Stimulated activated CD8-positive, alpha-beta memory T cell treated with anti-CD3 and anti-CD28 coated beads, Interleukin-12 subunit alpha, Interleukin-12 subunit beta, amount 100 ng/mL, for 4 hours (primary cell): ENCODE results near the gene PCSK1.
"Not testable (repeated sequence)": the region's sequence is repeated elsewhere in the genome, so short reads cannot be mapped to it uniquely, and the experiment has no call there.

ENCODE experiments used
- DNase-seq: peaks from one replicate; pipeline ENCODE4 v3.0.0-alpha.2; 2020; ENCODE audit warnings: low read depth

Gene PCSK1

DNA sequence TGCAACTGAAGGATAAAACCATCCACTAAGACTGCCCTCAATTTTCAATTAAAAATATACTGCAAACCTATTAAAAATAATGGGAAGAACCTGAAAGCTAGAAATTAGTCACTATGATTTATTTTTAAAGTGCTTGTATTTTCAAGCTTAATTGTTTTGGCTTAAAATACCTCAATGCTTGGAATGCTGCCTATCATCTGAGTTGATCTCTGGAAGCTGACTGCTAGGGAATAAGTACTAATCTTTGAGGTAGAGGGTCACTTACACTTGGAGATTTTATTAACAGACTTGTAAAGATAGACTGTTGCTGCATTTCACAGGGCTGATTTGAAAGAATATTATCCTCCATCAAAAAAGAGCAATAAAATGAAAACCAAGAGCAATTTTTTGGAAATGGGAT, 6.2 kb downstream of the PCSK1 start:
- no peak for DNase-seq

DNA sequence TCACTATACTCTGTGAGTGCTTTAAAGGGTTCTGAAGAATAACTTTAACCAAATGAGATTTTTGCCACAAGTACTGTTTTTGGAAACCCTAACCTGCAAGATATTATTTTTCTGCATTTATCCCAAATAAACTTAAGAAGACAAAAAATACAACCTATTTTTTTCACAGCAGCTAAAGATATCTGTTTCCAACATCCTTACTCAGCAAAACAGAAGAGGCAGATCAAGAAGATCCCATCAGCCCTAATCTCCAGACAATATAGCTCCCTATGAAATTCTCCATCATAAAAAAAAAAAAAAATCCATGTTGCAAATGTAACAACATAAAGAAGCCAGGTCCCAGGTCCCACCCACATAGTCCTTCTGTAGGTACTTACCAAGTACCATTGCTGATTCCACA, 7.6 kb downstream of the PCSK1 start:
- no peak for DNase-seq

DNA sequence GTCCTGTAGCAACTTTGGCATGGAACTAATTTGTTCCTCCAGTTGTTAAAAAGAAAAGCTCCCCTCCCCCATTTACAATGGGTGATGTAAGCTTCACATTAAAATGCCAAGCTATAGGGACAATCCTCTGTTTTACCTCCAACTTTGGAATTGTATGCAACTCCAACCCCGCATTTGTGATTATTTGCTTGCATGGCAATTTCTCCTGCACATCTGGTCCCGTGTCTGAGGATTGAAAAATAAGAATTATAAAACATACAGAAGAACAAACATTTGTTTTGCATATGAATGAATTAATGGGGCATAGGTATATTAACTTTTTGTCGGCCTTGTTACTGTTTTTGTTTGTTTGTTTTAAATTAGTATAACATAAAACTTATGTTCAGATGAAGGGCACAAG, 17.2 kb downstream of the PCSK1 start:
- no peak for DNase-seq

DNA sequence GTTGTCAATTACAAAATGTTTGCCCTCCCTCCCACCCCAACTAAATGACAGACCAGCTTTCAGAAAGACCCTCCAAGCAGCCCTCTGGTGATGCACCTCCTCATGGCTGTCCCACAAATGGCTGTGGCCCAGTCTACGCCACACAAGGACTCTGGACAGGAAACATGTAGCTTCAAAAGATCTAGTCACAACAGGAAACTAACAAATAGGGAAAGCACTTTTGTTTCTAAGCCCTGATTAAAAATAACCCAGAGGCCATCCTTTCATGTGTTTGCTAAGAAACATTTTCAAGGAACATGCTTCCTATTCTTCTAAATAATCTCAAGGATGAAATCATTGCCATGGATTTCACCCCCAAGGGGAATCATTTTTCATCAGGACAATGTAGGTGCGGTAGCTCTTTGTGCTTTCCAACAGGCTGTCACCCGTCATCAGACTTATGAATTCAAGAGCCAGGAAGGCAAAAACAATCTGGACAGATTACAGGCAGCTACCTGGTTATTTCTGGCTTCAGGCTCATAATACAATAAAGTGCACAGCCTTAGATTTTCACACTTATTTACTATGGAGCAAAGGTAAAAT, 20.1 kb downstream of the PCSK1 start:
- no peak for DNase-seq

DNA sequence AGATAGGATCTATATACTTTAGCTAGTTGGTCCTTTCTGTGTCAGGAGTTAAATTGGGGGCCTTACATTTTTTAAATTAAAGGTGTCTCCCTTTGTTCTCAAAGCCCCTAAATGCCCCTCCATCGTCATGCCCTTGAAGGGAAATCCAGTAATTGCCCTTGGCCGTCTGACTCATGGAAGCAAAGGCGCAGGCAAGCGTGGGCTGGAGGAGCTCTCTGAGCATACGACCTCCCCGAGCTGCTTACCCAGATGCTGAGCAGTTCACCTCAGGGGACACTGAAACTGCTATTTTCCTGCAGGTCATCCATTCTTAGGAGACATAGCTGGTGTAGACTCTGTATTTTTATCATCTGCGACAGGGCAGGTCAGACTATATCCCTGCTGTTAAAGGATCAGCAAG, 23.0 kb downstream of the PCSK1 start:
- DNase-seq: no peak

DNA sequence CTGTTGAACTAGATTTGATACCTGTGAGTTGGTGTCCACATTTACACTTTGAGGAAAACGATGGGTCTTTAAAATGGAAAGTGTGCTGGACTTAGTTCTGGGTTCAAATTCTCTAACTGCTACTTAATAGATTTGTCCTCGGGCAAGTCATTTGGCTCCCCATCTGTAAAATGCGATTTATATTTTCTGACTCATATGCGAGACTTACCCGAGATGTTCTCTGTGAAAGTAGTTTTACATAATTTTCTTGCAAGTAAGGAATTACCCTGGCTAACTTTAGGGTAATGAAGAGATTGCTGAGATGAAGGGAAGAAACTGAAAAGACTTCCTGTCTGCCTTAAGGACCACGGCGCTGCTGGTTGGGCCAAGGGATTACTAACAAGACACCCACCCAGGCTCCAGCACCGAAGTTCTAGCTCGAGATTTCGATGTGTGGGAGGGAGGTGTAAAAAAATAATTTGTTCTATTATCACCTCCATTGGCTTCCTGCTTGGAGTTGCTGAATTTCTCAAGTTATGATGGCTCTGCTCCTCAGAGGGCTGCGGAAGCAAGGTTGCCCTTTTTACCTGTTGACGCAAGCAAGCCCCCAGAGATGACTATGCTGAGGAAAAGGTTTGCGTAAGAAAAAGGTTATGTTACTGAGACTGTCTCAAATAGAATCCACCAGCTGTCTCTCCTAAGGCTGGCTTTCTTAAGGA, 24.1 kb downstream of the PCSK1 start:
- DNase-seq: no peak

DNA sequence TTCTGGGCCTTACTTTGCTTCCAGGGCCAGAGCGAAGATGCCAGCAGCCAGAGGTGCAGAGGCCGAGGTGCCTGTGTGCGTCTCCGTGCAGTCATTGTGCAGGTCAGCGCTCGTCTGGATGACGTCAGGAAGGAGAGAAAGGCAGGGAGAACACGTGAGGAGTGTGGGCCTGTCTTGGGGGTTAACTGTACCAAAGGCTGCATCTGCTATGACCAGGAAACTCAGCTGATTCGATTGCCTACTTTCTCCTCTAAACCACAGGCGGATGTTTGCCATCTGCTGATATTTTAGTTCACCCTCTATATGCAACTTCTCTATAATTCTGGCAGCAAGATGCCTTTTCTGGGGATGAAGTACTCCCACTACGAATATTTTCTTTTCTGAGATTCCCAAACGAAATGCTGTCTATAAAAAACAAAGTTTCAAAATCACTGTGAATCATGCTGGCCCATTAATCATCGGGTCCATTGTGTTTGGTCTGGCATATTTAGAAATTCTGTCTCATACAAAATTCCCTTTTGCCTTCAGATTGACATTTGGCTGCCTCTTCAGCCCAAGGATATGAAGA, 24.8 kb downstream of the PCSK1 start:
- no peak for DNase-seq

DNA sequence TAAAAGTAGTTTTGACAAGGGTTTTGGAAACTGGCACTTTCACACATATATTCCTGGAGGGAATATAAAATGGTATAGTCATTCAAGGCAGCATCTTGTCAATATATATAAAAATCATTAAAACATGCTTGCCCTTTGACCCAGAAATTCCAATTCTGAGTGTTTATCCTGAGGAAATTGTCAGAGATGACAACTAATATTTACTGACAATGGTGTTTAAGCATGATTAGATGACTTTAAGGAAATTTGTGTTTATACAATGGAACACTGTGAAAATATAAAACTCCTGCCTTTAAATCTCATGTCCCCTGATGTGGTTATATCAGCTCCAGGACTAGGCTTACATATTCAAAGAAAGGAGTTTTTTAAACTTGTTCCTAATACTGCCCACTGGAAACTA, 25.6 kb downstream of the PCSK1 start:
- DNase-seq: no peak

DNA sequence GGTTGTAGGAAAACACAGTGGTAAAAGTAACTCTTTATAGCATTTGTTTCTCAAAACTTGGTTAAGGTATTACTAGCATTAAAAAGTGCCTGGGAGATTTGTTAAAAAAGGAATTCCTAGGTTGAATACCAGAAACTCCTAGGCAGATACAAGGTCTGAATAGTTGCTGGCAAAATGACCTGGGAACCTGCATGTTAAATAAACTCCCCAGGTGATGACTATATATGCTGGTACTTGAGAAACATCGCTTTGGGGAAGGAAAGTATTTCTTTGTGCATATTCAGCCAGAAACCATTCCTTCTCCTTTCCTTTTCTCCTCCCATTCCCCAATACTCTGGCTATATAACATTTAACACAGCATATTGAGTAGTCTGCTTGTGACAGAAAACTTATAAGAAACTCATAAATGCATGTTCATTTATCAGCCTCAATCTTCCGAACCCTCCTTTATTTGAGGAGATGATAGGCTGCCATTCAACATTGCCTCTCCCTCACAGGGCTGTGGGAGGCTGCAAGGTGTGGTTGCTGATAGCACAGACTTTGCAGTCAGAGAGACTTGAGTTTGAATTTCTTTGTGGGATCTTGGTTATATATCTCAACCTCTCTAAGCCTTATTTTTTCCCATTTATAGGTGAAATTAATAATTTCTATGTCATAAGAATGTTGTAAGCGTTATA, 28.7 kb downstream of the PCSK1 start:
- DNase-seq: no peak

DNA sequence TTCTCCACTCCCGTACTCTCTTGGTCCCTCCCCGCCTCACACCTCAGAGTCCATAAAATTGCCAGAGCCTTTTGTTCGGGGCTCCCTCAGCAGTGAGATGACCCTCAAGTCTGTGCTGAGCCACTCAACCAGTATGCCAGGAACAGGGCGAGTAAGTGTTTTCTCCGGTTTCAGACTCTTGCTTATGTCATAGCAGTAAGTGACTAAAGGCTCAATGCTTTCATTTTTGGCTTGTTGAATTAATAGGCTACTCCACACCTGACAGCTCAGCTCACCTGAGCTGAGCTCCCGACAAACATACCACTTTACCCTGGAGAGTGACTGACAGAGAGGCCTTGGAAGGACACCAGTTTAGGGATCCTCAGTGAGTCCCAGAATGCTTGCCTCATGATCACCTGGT, 30.5 kb downstream of the PCSK1 start:
- DNase-seq: no peak

DNA sequence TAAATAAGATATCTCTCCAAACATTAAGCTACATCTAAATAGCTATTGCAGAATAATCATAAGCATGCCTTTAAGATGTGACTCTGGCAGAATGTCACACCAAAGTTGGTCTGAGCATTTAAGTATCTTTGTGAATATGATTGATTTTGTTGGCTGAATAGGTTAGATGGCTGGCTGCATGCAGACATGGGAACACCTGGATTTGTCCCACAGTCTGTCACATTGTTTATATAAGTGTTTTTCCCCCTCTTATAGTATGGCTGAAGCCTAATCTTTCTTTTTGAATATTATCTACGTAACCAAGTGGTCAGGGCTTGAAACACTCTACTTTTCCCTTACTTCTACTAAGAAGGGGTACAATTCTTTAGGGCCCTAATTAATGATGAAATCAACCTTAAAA, 36.2 kb downstream of the PCSK1 start:
- DNase-seq: no peak

DNA sequence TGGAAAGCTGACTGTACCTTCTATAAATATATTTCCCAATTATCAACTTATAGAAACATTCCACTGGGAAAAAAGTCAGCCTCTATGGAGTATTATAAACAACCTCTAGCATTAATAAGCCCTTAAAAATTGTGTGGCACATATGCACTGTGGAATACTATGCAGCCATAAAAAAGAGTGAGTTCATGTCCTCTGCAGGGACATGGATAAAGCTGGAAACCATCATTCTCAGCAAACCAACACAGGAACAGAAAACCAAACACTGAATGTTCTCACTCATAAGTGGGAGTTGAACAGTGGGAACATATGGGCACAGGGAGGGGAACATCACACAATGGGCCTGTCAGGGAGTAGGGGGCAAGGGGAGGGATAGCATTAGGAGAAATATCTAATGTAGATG, 37.8 kb downstream of the PCSK1 start:
- DNase-seq: not testable (repeated sequence)

DNA sequence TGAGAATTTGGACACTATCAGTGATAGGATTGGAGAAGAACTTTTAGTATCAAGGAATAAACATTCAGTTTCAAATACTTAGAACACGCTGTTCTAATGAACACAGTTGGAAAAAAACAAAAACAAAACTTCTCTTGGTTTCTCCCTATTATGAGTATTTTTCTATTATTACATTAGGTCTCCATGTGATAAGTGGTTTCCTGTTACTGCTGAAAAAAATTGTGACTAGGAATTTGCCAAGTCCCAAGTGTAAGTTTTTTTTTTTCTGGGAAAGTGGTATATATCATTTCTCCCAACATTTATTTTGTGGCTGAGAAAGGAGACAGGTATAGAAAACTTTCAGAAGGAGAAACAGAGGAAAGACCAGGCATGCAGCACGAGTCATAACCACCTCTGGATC, 41.1 kb downstream of the PCSK1 start:
- DNase-seq: no peak

DNA sequence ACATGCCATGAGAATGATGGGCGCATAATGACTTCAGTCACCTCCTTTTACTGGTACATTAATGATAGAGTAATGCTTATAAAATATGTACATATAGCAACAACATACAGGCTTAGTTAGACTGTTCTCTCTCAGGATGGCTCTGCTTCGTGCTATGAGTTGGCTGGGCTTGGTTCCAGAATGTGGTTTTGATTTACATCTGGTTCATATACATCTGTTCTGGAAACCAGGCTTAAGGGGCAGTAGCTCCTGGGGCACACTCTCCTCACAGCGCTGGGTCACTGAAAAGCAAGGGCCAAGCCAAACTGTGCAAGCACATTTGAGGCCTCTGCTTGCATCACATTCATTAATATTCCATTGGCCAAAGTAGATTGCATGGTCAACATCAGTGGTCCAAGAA, 44.9 kb downstream of the PCSK1 start:
- DNase-seq: no peak

DNA sequence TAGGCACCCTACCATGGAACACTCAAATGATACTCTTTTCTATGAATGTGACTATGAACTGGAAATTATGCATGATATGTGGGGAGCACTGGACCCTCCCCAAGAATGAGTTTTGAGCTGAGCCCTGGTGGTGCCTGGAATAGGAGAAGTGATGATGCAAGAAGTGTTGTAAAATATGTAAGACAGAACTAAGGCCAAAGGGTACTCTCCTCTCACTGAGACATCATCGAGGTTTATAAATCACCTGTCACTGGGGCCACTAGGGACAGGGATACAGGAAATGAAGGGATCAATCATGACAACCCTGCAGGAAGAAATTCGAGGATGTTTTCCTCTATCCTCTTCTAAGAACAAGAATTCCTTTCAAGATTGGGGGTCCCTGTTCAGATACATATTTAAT, 45.4 kb downstream of the PCSK1 start:
- DNase-seq: no peak

DNA sequence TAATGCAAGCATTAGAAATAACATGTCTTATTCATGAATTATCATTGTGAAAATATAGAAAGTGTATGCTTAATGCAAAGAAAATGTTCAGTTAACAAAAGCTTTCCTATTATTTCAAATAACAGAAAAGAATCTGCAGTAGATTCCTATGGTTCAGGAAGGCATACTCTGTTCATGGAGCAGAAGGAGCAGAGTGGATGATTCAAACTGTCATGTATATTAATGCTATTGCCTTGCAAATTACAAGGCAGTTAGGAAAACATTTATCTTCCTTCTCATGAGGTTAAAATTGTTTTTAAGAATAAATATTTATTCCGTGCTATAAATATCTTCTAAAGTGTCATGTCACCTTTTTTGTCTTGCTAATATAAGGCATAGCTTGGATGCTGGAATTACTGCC, 47.5 kb downstream of the PCSK1 start:
- no peak for DNase-seq

DNA sequence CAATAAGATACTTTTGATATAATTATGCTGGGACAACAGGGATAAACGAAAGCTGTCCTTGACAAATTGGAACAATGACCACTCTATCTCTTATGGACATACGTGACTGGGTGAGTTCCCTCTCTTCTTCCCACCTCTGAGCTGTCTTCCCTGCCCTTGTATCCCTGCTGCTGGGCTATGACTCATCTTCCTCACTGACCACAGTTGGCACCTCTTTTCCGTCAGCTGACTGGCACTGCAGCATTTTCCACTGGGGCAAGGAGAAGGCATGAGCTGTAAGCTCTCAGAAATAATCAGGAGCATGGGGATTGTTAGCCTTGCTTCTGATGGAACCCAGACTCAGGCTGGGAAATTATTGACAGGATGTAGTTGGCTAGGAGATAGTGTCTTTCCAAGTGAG, 48.7 kb downstream of the PCSK1 start:
- no peak for DNase-seq

DNA sequence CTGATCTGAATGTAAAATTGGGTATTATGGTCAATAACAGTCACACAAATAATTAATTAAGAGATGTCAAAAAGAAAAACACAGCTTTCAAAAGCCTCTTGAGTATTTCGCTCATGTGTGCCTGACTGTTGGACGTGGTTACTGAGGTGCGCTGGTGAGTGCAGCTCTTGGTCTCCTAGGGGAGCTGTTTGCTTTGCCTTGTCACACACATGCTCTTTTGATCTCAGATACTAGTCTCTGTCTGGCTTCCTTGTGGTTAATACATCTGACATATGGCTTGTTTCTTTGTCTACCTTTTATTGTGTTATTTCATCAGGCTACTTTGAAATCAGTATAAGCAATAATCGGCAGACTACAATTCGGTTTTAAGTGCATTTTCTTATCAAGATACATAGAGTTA, 51.5 kb downstream of the PCSK1 start:
- DNase-seq: no peak

DNA sequence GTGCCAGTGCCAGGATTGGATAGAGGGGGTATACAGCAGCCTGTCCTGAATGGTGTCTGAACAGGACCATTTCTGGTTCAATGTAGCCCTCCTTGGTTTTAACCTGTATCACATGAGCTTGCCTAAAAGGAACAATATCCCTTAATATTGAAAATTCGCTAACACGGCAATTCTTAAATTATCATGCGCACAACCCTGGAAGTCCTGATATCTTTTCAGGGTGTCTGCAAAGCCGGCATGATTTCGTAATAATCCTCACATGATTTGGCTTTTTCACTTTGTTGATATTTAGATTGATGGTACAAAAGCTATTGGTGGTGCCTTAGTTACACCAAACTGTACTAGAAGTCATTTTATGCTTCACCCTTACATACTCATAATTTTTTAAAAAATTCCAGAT, 53.2 kb downstream of the PCSK1 start:
- DNase-seq: no peak

DNA sequence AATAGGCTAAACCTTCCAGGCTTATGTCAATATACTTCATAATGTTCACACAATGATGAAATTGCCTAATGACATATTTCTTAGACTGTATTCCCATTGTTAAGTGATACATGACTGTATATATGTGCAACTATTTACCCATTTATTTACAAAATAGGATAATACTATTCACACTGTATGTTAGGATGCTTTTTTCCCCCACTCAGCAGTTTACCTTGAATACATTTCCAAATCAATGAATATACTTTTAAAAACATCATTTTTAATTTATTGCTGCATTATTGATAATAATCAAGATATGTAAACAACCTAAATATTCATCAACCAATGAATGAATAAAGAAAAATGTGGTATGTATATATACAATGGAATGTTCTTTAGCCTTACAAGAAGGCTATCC, 55.5 kb downstream of the PCSK1 start:
- no peak for DNase-seq

DNA sequence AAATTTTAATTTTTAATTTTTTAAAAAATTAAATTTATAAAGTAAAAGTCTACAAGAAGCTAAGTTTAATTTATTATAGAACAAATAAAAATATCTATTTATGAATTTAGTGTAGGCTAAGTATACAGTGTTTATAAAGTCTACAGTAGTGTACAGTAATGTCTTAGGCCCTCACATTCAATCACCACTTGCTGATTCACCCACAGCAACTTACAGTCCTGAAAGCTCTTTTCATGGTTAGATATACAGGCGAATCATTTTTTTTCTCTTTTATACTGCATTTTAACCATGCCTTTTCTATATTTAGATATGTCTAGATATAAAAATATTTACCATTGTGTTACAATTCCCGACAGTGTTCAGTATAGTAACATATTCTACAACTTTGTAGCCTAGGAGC, 55.9 kb downstream of the PCSK1 start:
- no peak for DNase-seq

DNA sequence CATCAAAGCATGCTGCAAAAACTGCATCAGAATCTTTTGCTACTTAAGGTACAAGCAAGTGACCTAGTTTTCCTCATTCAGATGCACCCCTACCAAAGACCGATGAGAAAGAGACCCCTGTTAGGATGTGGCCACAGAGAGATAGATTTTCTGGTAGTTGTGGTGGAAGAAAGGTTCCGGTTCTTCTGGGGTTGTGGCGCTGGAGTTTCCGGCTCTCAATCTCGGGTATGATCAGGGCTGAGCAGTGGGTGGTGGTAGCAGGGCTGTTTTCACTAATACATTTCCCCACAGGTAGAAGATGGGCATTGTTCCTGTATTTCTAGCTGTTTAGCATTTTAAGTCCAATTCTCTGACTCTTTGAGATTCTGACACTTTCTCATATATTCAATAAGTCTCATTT, 58.4 kb downstream of the PCSK1 start:
- no peak for DNase-seq

DNA sequence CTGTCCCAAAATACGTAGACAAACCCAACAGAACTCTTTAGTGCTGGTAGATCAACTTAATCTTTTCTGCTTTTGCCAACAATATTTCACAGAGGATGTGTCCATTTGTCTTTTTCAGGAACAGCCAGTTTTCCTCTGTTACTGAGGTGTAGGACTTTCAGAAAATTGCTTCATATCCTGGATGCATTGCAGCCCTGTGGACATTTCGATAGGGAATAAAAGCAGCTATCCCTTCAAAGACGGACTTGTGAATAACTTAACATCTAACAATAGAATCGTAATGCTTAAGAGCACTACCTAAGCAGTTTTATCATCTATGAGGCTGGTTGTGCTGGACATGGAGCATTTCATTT, 59.7 kb downstream of the PCSK1 start:
- no peak for DNase-seq
